SK-N-SH (cell line): Measurements from ENCODE around the gene TDG. TPM values are rescaled to one million over a fixed set of nuclear protein-coding genes. Genes with fewer than 3 reads are reported as not detected.

Experiments
- CTCF ChIA-PET: fragments of 300-600, 350-600 bp; formaldehyde crosslinking; extraction: SDS; loops from one replicate; lab custom pipeline; 2021; lab: Yijun Ruan, JAX
- POLR2A ChIA-PET: fragments of 350-600 bp; sonication (Branson Sonifier 250); formaldehyde crosslinking; extraction: SDS; loops from one replicate; lab custom pipeline; 2020; ENCODE audit warnings: antibody characterized with exemption, inconsistent platforms; lab: Yijun Ruan, JAX
- DNase-seq: peaks from one replicate; pipeline ENCODE4 v3.0.0; 2012
- H2AFZ ChIP-seq: fragments of 200-600 bp; sonication (generic); 2 replicates; pipeline ENCODE4 v1.8.1; 2016; ENCODE audit warnings: antibody characterized with exemption, mild to moderate bottlenecking, low read depth
- H3F3A ChIP-seq: fragments of 200-600 bp; sonication (generic); replicated peaks from 2 replicates; pipeline ENCODE3; 2016; ENCODE audit warnings: antibody characterized with exemption, mild to moderate bottlenecking; ENCODE audit not compliant: insufficient read depth
- H3K27ac ChIP-seq, 2 experiments: fragments of 200-500 bp in 1 of 2; fragments of 200-600 bp in 1 of 2; sonication (Bioruptor generic) in 1 of 2; sonication (generic), shearing (Covaris generic) in 1 of 2; 2 replicates each; pipeline versions ENCODE4 v1.5.1 to v1.6.1; 2014 to 2016; ENCODE audit warnings: low read depth in 2 of 2, inconsistent platforms in 1 of 2, low read length in 1 of 2, mild to moderate bottlenecking in 1 of 2, mixed read lengths in 1 of 2
- H3K27me3 ChIP-seq: fragments of 200-600 bp; sonication (generic), shearing (Covaris generic); 2 replicates; pipeline ENCODE4 v1.6.1; 2016; ENCODE audit warnings: mixed run types; ENCODE audit not compliant: insufficient read depth
- H3K36me3 ChIP-seq, 2 experiments: fragments of 200-500 bp in 1 of 2; fragments of 200-600 bp in 1 of 2; sonication (Bioruptor generic) in 1 of 2; sonication (generic) in 1 of 2; replicated peaks in 1 of 2; 2 replicates each; pipeline versions ENCODE3 to v1.5.1; 2014 to 2016; ENCODE audit warnings: low read length in 1 of 2, mild to moderate bottlenecking in 1 of 2; ENCODE audit not compliant: insufficient read depth in 2 of 2, control insufficient read depth in 1 of 2
- H3K4me1 ChIP-seq, 2 experiments: fragments of 200-500 bp in 1 of 2; fragments of 200-600 bp in 1 of 2; sonication (Bioruptor generic) in 1 of 2; sonication (generic), shearing (Covaris generic) in 1 of 2; 2 replicates each; pipeline versions ENCODE4 v1.5.1 to v1.6.1; 2014 to 2016; ENCODE audit warnings: low read depth in 1 of 2, low read length in 1 of 2, mixed run types in 1 of 2; ENCODE audit not compliant: insufficient read depth in 2 of 2, control insufficient read depth in 1 of 2
- H3K4me2 ChIP-seq: fragments of 200-600 bp; sonication (generic), shearing (Covaris generic); 2 replicates; pipeline ENCODE4 v1.6.1; 2017; ENCODE audit warnings: mixed run types
- H3K4me3 ChIP-seq, 2 experiments: fragments of 200-500 bp in 1 of 2; fragments of 200-600 bp in 1 of 2; sonication (Bioruptor generic) in 1 of 2; sonication (generic), shearing (Covaris generic) in 1 of 2; 2 replicates each; pipeline versions ENCODE4 v1.5.1 to v1.8.1; 2014 to 2016; ENCODE audit warnings: low read depth in 2 of 2, inconsistent platforms in 1 of 2, low read length in 1 of 2, mild to moderate bottlenecking in 1 of 2, mixed read lengths in 1 of 2, moderate library complexity in 1 of 2
- H3K79me2 ChIP-seq: fragments of 200-600 bp; sonication (generic); 2 replicates; pipeline ENCODE4 v1.8.1; 2017; ENCODE audit warnings: mild to moderate bottlenecking; ENCODE audit not compliant: insufficient read depth
- H3K9ac ChIP-seq: fragments of 200-600 bp; sonication (generic); 2 replicates; pipeline ENCODE4 v1.6.1; 2017; ENCODE audit warnings: mixed run types
- H3K9me2 ChIP-seq: fragments of 200-600 bp; sonication (generic); 2 replicates; pipeline ENCODE4 v1.6.1; 2017; ENCODE audit warnings: mixed run types
- H3K9me3 ChIP-seq: fragments of 200-600 bp; sonication (generic); 2 replicates; pipeline ENCODE4 v1.6.1; 2017; ENCODE audit warnings: mixed run types, mild to moderate bottlenecking, moderate library complexity
- H4K20me1 ChIP-seq: fragments of 200-600 bp; sonication (generic); 2 replicates; pipeline ENCODE4 v1.6.1; 2017; ENCODE audit warnings: mild to moderate bottlenecking, mixed run types; ENCODE audit not compliant: insufficient read depth
- CHD2 ChIP-seq: fragments of 150-350 bp; IDR thresholded peaks from 2 replicates; pipeline ENCODE4 v1.6.1; 2018; ENCODE audit warnings: low read length; ENCODE audit not compliant: partially characterized antibody
- FOSL2 ChIP-seq: IDR thresholded peaks from 2 replicates; pipeline ENCODE4 v1.4.0; 2012; ENCODE audit warnings: low read depth, mild to moderate bottlenecking, moderate library complexity, borderline replicate concordance
- GABPA ChIP-seq: IDR thresholded peaks from 2 replicates; pipeline ENCODE4 v1.4.0; 2012; ENCODE audit warnings: low read depth, mild to moderate bottlenecking
- GATA2 ChIP-seq: sonication (generic); formaldehyde crosslinking; IDR thresholded peaks from 2 replicates; pipeline ENCODE4 v1.5.0; 2020; ENCODE audit warnings: mild to moderate bottlenecking, missing genetic modification reagents
- POLR2AphosphoS5 ChIP-seq: IDR thresholded peaks from 2 replicates; pipeline ENCODE4 v1.6.1; 2012; ENCODE audit warnings: low read depth, low read length
- RCOR1 ChIP-seq: fragments of 150-350 bp; IDR thresholded peaks from 2 replicates; pipeline ENCODE4 v1.6.1; 2017; ENCODE audit warnings: antibody characterized with exemption, low read length
- RFX5 ChIP-seq: IDR thresholded peaks from 2 replicates; pipeline ENCODE4 v1.6.1; 2012; ENCODE audit warnings: mild to moderate bottlenecking, improper control_type of control experiment, low read length
- YY1 ChIP-seq: IDR thresholded peaks from 2 replicates; pipeline ENCODE4 v1.4.0; 2012; ENCODE audit warnings: low read depth, mild to moderate bottlenecking
- whole genome bisulfite sequencing: methylation state at CpG from one replicate; pipeline ENCODE4 v1.1.6; 2017; ENCODE audit warnings: low lambda C conversion rate; 5-methylcytosine and 5-hydroxymethylcytosine counted together
- polyA plus RNA-seq, 3 experiments: library from polyadenylated mRNA; depleted of rRNA; stranded (reverse); fragments of >200 nt; gene quantifications; 2 replicates each; pipeline ENCODE4 v1.2.3, GENCODE V29; 2012
- TF ChIP-seq, protein P1 (sequence below): fragments of 200-600 bp; sonication (generic); IDR thresholded peaks from 2 replicates; pipeline ENCODE4 v1.6.1; 2017; ENCODE audit warnings: antibody characterized with exemption, mild to moderate bottlenecking, moderate library complexity
- TF ChIP-seq, protein P2 (sequence below): IDR thresholded peaks from 2 replicates; pipeline ENCODE4 v1.4.0; 2012; ENCODE audit warnings: low read depth, borderline replicate concordance

Gene TDG
- polyA plus RNA-seq, 1 of the 3 experiments (the other 2 are of a cell fraction), result 11.3 TPM

DNA sequence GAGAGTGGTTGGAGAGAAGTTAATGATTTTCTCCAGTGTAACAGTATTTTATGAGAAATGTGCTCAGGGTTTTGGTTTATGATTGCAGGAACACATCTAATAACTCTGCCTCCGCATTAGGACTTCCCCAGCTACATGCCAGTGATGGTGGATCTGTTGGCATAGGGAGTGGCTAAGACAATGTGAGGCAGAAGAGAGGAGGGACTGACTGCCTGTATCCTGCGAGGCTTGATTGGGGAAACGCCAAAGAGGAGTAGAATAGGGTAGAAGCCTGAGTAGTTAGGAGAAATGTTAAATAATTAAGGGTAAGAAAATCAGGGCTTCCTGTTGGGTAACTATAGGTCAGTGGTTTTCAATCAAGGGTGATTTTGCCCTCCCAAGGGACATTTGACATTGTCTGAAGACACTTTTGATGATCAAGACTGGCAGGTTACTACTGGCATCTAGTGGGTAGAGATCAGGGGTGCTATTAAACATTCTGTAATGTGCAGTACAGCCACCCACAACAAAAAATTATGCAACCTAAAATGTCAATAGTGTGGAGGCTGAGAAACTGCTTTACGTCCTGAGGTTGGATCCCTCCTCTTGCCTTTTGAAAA, 12.8 kb downstream of the TDG start:
- Histone ChIP-seq H3K9me2 (no peaks in the 10 kb centered on the region), H3K4me1 (no peaks in the 10 kb centered on the region), H3K9ac (no peak overlapping the region), H3K27ac (no peak overlapping the region), H2AFZ (no peak overlapping the region), H4K20me1 (no peaks in the 10 kb centered on the region), H3K36me3 (peaks cover 44 to 63% of the 10 kb centered on the region in 2 experiments), H3K4me2 (no peak overlapping the region), H3F3A (peaks cover 26% of the 10 kb centered on the region), H3K27me3 (no peaks in the 10 kb centered on the region), H3K9me3 (no peaks in the 10 kb centered on the region), H3K79me2 (peaks cover 69% of the 10 kb centered on the region), H3K4me3 (no peak overlapping the region)
- 92% methylated on average over 4 of the region's 4 CpGs for WGBS
- TF ChIP-seq CHD2 (no peak), YY1 (no peak), POLR2AphosphoS5 (no peak), GABPA (no peak)
- ChIA-PET CTCF (no interaction called here), POLR2A (no interaction called here)
- no peak for DNase-seq

DNA sequence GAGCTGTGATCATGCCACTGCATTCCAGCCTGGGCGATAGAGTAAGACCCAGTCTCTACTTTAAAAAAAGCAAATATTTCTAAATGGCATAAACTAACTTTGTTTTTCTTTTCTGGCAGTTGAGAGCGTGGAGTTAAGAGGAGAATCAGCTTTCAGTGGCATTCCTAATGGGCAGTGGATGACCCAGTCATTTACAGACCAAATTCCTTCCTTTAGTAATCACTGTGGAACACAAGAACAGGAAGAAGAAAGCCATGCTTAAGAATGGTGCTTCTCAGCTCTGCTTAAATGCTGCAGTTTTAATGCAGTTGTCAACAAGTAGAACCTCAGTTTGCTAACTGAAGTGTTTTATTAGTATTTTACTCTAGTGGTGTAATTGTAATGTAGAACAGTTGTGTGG, 21.2 kb downstream of the TDG start:
- no peaks in the 10 kb centered on the region for H3K27me3 ChIP-seq
- no peaks in the 10 kb centered on the region for H4K20me1 ChIP-seq
- H3K4me2 ChIP-seq, result no peak overlapping the region
- peaks cover 24% of the 10 kb centered on the region for H3F3A ChIP-seq
- H3K79me2 ChIP-seq, result 0 out of 2 replicates have a peak, but pooled peaks cover 1% of the 10 kb centered on the region
- H3K9ac ChIP-seq, result no peak overlapping the region
- WGBS, result 51% methylated on average over 2 of the region's 2 CpGs
- TF ChIP-seq GATA2 (CRISPR knock-in tag), result no peak
- TF ChIP-seq, protein P1, sequence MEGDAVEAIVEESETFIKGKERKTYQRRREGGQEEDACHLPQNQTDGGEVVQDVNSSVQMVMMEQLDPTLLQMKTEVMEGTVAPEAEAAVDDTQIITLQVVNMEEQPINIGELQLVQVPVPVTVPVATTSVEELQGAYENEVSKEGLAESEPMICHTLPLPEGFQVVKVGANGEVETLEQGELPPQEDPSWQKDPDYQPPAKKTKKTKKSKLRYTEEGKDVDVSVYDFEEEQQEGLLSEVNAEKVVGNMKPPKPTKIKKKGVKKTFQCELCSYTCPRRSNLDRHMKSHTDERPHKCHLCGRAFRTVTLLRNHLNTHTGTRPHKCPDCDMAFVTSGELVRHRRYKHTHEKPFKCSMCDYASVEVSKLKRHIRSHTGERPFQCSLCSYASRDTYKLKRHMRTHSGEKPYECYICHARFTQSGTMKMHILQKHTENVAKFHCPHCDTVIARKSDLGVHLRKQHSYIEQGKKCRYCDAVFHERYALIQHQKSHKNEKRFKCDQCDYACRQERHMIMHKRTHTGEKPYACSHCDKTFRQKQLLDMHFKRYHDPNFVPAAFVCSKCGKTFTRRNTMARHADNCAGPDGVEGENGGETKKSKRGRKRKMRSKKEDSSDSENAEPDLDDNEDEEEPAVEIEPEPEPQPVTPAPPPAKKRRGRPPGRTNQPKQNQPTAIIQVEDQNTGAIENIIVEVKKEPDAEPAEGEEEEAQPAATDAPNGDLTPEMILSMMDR, result no peak
- peak; percentile 15; the same call in 1 of the 2 replicates for TF ChIP-seq FOSL2
- no peak for TF ChIP-seq RFX5
- TF ChIP-seq, protein P2, sequence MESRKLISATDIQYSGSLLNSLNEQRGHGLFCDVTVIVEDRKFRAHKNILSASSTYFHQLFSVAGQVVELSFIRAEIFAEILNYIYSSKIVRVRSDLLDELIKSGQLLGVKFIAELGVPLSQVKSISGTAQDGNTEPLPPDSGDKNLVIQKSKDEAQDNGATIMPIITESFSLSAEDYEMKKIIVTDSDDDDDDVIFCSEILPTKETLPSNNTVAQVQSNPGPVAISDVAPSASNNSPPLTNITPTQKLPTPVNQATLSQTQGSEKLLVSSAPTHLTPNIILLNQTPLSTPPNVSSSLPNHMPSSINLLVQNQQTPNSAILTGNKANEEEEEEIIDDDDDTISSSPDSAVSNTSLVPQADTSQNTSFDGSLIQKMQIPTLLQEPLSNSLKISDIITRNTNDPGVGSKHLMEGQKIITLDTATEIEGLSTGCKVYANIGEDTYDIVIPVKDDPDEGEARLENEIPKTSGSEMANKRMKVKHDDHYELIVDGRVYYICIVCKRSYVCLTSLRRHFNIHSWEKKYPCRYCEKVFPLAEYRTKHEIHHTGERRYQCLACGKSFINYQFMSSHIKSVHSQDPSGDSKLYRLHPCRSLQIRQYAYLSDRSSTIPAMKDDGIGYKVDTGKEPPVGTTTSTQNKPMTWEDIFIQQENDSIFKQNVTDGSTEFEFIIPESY, result no peak
- no peak for TF ChIP-seq RCOR1
- peaks cover 54 to 62% of the 10 kb centered on the region in 2 experiments for H3K36me3 ChIP-seq
- H2AFZ ChIP-seq, result no peak overlapping the region
- no peaks in the 10 kb centered on the region for H3K9me2 ChIP-seq
- peak overlapping the region in 1 of 2 experiments; percentile 58; a peak in 2 of 4 replicates for H3K27ac ChIP-seq
- CTCF ChIA-PET, result interaction anchor here (1.8 kb wide), 1 partner anchor 122 kb away, joined by 4 read pairs; no protein-coding TSS in a partner anchor
- H3K9me3 ChIP-seq, result no peaks in the 10 kb centered on the region
- H3K4me3 ChIP-seq, result no peak overlapping the region
- POLR2A ChIA-PET, result no interaction called here
- no peaks in the 10 kb centered on the region for H3K4me1 ChIP-seq
- DNase-seq, result no peak
